H1 (cell line): ENCODE data around the gene CHRNA5. TPM values are rescaled to one million over a fixed set of nuclear protein-coding genes. Genes with fewer than 3 reads are reported as not detected.

ENCODE experiments used
- CTCF ChIA-PET: fragments of 300-600 bp; sonication (Branson Sonifier 250); formaldehyde crosslinking; loops from one replicate; lab custom pipeline; 2021; ENCODE audit not compliant: partially characterized antibody; lab: Charles Lee
- POLR2A ChIA-PET: fragments of 300-600 bp; sonication (Branson Sonifier 250); formaldehyde crosslinking; loops from one replicate; lab custom pipeline; 2021; ENCODE audit warnings: inconsistent platforms; ENCODE audit not compliant: partially characterized antibody; lab: Charles Lee
- DNase-seq, 2 experiments: peaks; one replicate each; pipeline versions ENCODE4 v3.0.0 to v3.0.0-alpha.2; 2010 to 2022; ENCODE audit warnings: low spot score in 2 of 2, low read depth in 1 of 2, mixed read lengths in 1 of 2
- FAIRE-seq: peaks from 2 replicates; lab custom pipeline; 2011; peaks lifted over from hg19 to GRCh38; lab: Jason Lieb, UNC
- H2AFZ ChIP-seq: 2 replicates; pipeline ENCODE4 v1.8.1; 2012; ENCODE audit warnings: low read length, inconsistent platforms
- H2AK5ac ChIP-seq: 2 replicates; pipeline ENCODE4 v1.6.1; 2013; ENCODE audit warnings: low read depth, low read length
- H2BK120ac ChIP-seq: replicated peaks from 2 replicates; pipeline ENCODE3; 2013; ENCODE audit warnings: low read depth, low read length, inconsistent platforms
- H2BK12ac ChIP-seq: 2 replicates; pipeline ENCODE4 v1.6.1; 2013; ENCODE audit warnings: low read depth, low read length
- H2BK15ac ChIP-seq: 2 replicates; pipeline ENCODE4 v1.6.1; 2013; ENCODE audit warnings: low read length
- H2BK20ac ChIP-seq: 2 replicates; pipeline ENCODE4 v1.6.1; 2013; ENCODE audit warnings: low read length
- H2BK5ac ChIP-seq: 2 replicates; pipeline ENCODE4 v1.6.1; 2013; ENCODE audit warnings: low read depth, low read length
- H3K14ac ChIP-seq: 2 replicates; pipeline ENCODE4 v1.6.1; 2013; ENCODE audit warnings: inconsistent platforms; ENCODE audit not compliant: insufficient read length
- H3K18ac ChIP-seq: 2 replicates; pipeline ENCODE4 v1.6.1; 2013; ENCODE audit warnings: low read length; ENCODE audit errors: extremely low read depth
- H3K23ac ChIP-seq: 2 replicates; pipeline ENCODE4 v1.6.1; 2013; ENCODE audit warnings: inconsistent platforms; ENCODE audit not compliant: insufficient read length
- H3K23me2 ChIP-seq: 2 replicates; pipeline ENCODE4 v1.6.1; 2013; ENCODE audit warnings: low read depth, low read length
- H3K27ac ChIP-seq: 2 replicates; pipeline ENCODE4 v1.6.1; 2011; ENCODE audit warnings: low read depth, low read length, inconsistent platforms
- H3K27me3 ChIP-seq, 4 experiments: replicated peaks in 1 of 4; 1 replicate in 1 of 4; 2 replicates in 3 of 4; pipeline versions ENCODE4 v1.6.1 to v1.8.1; 2011 to 2013; ENCODE audit warnings: low read length in 3 of 4, mild to moderate bottlenecking in 3 of 4, inconsistent platforms in 2 of 4, mixed read lengths in 2 of 4, moderate library complexity in 1 of 4; ENCODE audit not compliant: control insufficient read depth in 3 of 4, insufficient read depth in 3 of 4; ENCODE audit errors: extremely low read depth in 1 of 4
- H3K36me3 ChIP-seq, 4 experiments: 2 replicates each; pipeline versions ENCODE4 v1.6.1 to v1.8.1; 2011 to 2013; ENCODE audit warnings: mild to moderate bottlenecking in 4 of 4, low read length in 3 of 4, moderate library complexity in 2 of 4, control low read depth in 1 of 4, inconsistent platforms in 1 of 4; ENCODE audit not compliant: insufficient read depth in 4 of 4, control insufficient read depth in 2 of 4
- H3K4ac ChIP-seq: replicated peaks from 2 replicates; pipeline ENCODE3; 2013; ENCODE audit warnings: low read length, low read depth, mixed read lengths, inconsistent platforms; ENCODE audit not compliant: insufficient read length
- H3K4me1 ChIP-seq, 4 experiments: replicated peaks in 1 of 4; 1 replicate in 1 of 4; 2 replicates in 3 of 4; pipeline versions ENCODE4 v1.6.1 to v1.8.1; 2011 to 2013; ENCODE audit warnings: low read length in 3 of 4, inconsistent platforms in 2 of 4, mixed read lengths in 1 of 4; ENCODE audit not compliant: insufficient read depth in 4 of 4, control insufficient read depth in 3 of 4
- H3K4me2 ChIP-seq, 2 experiments: 2 replicates each; pipeline versions ENCODE4 v1.6.1 to v1.8.1; 2011 to 2013; ENCODE audit warnings: low read depth in 2 of 2, low read length in 2 of 2, control low read depth in 1 of 2, inconsistent platforms in 1 of 2, mild to moderate bottlenecking in 1 of 2; ENCODE audit not compliant: insufficient read depth in 1 of 2
- H3K4me3 ChIP-seq, 4 experiments: fragments of 200-600, 300-600 bp in 1 of 4; sonication (generic), shearing (Covaris generic), sonication (Bioruptor Twin) in 1 of 4; 2 replicates each; pipeline versions ENCODE4 v1.5.1 to v1.8.1; 2011 to 2016; ENCODE audit warnings: low read length in 4 of 4, low read depth in 3 of 4, control low read depth in 2 of 4, inconsistent platforms in 2 of 4, mild to moderate bottlenecking in 2 of 4, mixed read lengths in 1 of 4, moderate library complexity in 1 of 4; ENCODE audit not compliant: insufficient read depth in 2 of 4; ENCODE audit errors: extremely low read depth in 1 of 4
- H3K56ac ChIP-seq: replicated peaks from 2 replicates; pipeline ENCODE3; 2013; ENCODE audit warnings: low read depth, mild to moderate bottlenecking, mixed read lengths, low read length, inconsistent platforms; ENCODE audit not compliant: insufficient read length
- H3K79me1 ChIP-seq: 2 replicates; pipeline ENCODE4 v1.6.1; 2013; ENCODE audit warnings: low read depth, low read length, control low read depth
- H3K79me2 ChIP-seq, 2 experiments: 2 replicates each; pipeline versions ENCODE4 v1.6.1 to v1.8.1; 2012 to 2013; ENCODE audit warnings: low read length in 2 of 2, mild to moderate bottlenecking in 2 of 2, inconsistent platforms in 1 of 2; ENCODE audit not compliant: insufficient read depth in 2 of 2, control insufficient read depth in 1 of 2
- H3K9ac ChIP-seq, 4 experiments: replicated peaks in 1 of 4; 1 replicate in 1 of 4; 2 replicates in 3 of 4; pipeline versions ENCODE4 v1.6.1 to v1.8.1; 2011 to 2013; ENCODE audit warnings: low read depth in 3 of 4, low read length in 3 of 4, control low read depth in 2 of 4, mild to moderate bottlenecking in 2 of 4, moderate library complexity in 2 of 4, inconsistent platforms in 1 of 4; ENCODE audit errors: extremely low read depth in 1 of 4
- H3K9me3 ChIP-seq, 2 experiments: 2 replicates each; pipeline versions ENCODE4 v1.6.1 to v1.8.1; 2012 to 2013; ENCODE audit warnings: mild to moderate bottlenecking in 2 of 2, moderate library complexity in 2 of 2, control low read depth in 1 of 2, inconsistent platforms in 1 of 2, low read depth in 1 of 2, low read length in 1 of 2, mixed read lengths in 1 of 2; ENCODE audit not compliant: insufficient read depth in 2 of 2
- H4K20me1 ChIP-seq, 2 experiments: replicated peaks in 1 of 2; 2 replicates each; pipeline versions ENCODE3 to v1.8.1; 2011 to 2013; ENCODE audit warnings: inconsistent platforms in 2 of 2, low read length in 2 of 2, mild to moderate bottlenecking in 1 of 2; ENCODE audit not compliant: insufficient read depth in 2 of 2, control insufficient read depth in 1 of 2
- H4K5ac ChIP-seq: 2 replicates; pipeline ENCODE4 v1.6.1; 2013; ENCODE audit warnings: low read length, low read depth, mixed read lengths, inconsistent platforms; ENCODE audit not compliant: insufficient read length
- H4K8ac ChIP-seq: 2 replicates; pipeline ENCODE4 v1.8.0; 2013; ENCODE audit warnings: mild to moderate bottlenecking, moderate library complexity, low read length, inconsistent platforms; ENCODE audit not compliant: insufficient read depth; ENCODE audit errors: extremely low read depth
- H4K91ac ChIP-seq: replicated peaks from 2 replicates; pipeline ENCODE3; 2013; ENCODE audit warnings: low read length, mixed read lengths, inconsistent platforms; ENCODE audit not compliant: insufficient read length
- BRCA1 ChIP-seq: IDR thresholded peaks from 2 replicates; pipeline ENCODE4 v1.6.1; 2012; ENCODE audit warnings: low read depth, low read length, improper control_type of control experiment
- EGR1 ChIP-seq: IDR thresholded peaks from 2 replicates; pipeline ENCODE4 v1.6.1; 2011; ENCODE audit warnings: low read depth, low read length, borderline replicate concordance
- FOSL1 ChIP-seq: IDR thresholded peaks from 2 replicates; pipeline ENCODE4 v1.6.1; 2011; ENCODE audit warnings: mild to moderate bottlenecking, low read depth, low read length, moderate library complexity; ENCODE audit not compliant: insufficient read depth
- GABPA ChIP-seq: IDR thresholded peaks from 2 replicates; pipeline ENCODE4 v1.6.1; 2011; ENCODE audit warnings: mild to moderate bottlenecking, low read length, moderate library complexity, borderline replicate concordance; ENCODE audit not compliant: insufficient read depth
- HDAC2 ChIP-seq, 2 experiments: fragments of 300-600 bp in 1 of 2; sonication (generic) in 1 of 2; IDR thresholded peaks; 2 replicates each; pipeline ENCODE4 v1.6.1; 2011 to 2012; ENCODE audit warnings: low read depth in 2 of 2, low read length in 2 of 2, mild to moderate bottlenecking in 2 of 2, moderate library complexity in 2 of 2, borderline replicate concordance in 1 of 2, inconsistent platforms in 1 of 2
- JUN ChIP-seq: IDR thresholded peaks from 2 replicates; pipeline ENCODE4 v1.6.1; 2011; ENCODE audit warnings: low read depth, mild to moderate bottlenecking, improper control_type of control experiment, low read length
- POLR2AphosphoS5 ChIP-seq: IDR thresholded peaks from 2 replicates; pipeline ENCODE4 v1.6.1; 2011; ENCODE audit warnings: low read depth, low read length
- RNF2 ChIP-seq: fragments of 200-900, 300-1000 bp; sonication (generic); IDR thresholded peaks from 2 replicates; pipeline ENCODE4 v1.7.1; 2016; ENCODE audit warnings: borderline replicate concordance, low read depth, mild to moderate bottlenecking, antibody characterized with exemption, low read length; ENCODE audit not compliant: poor library complexity, severe bottlenecking; ENCODE audit errors: missing control alignments
- SAP30 ChIP-seq: fragments of 300-600 bp; sonication (generic); IDR thresholded peaks from 2 replicates; pipeline ENCODE4 v1.7.1; 2012; ENCODE audit warnings: low read length, moderate library complexity, mild to moderate bottlenecking, inconsistent platforms; ENCODE audit not compliant: insufficient read depth, insufficient replicate concordance
- SP2 ChIP-seq: IDR thresholded peaks from 2 replicates; pipeline ENCODE4 v1.6.1; 2012; ENCODE audit warnings: mild to moderate bottlenecking, low read length, inconsistent platforms
- WGBS, 2 experiments: shearing (Covaris generic) in 1 of 2; methylation state at CpG; one replicate each; pipeline versions ENCODE4 v1.1.6 to v1.1.7; 2013 to 2015; ENCODE audit warnings: low lambda C conversion rate in 2 of 2, mixed read lengths in 2 of 2, inconsistent platforms in 1 of 2, low coverage in 1 of 2, missing lambda C conversion rate in 1 of 2; ENCODE audit not compliant: insufficient replicate concordance in 2 of 2, insufficient coverage in 1 of 2, insufficient read length in 1 of 2; ENCODE audit errors: extremely low coverage in 1 of 2, missing lambda C conversion rate in 1 of 2; 5-methylcytosine and 5-hydroxymethylcytosine counted together
- polyA plus RNA-seq, 7 experiments: library from polyadenylated mRNA; depleted of rRNA in 3 of 7; stranded (reverse) in 5 of 7; unstranded in 2 of 7; fragments of >200 nt in 5 of 7; fragments of 200-250 nt in 2 of 7; gene quantifications; 1 replicate in 5 of 7; 2 replicates in 1 of 7; 4 replicates in 1 of 7; pipeline versions ENCODE4 v1.2.1 to v1.2.3, GENCODE V29; 2011 to 2013; ENCODE audit warnings: missing spikeins in 2 of 7, mixed read lengths in 2 of 7
- total RNA-seq: library from RNA; stranded (reverse); fragmentation: NEBNext Ultra II Directional; extraction: Animal tissue kit (Norgen Biotek cat#: 25700); gene quantifications from 2 replicates; pipeline ENCODE4 v1.2.1, GENCODE V29; 2021

CHRNA5 gene
- total and polyA plus RNA-seq, 2 of the 8 experiments (the other 6 are each of a cell fraction or from before 2014, with no cell fraction given) = 13.5 to 31.4 TPM

GRCh38 chr15:78597583-78597982 is 32.3 kb downstream of the CHRNA5 start:
- no peak overlapping the region for H2AK5ac ChIP-seq
- no peak overlapping the region for H3K4me2 ChIP-seq
- no peaks in the 10 kb centered on the region for H3K23me2 ChIP-seq
- no peak overlapping the region for H2BK20ac ChIP-seq
- no peak overlapping the region for H3K4me3 ChIP-seq
- no peak overlapping the region for H3K18ac ChIP-seq
- no peak overlapping the region for H2BK120ac ChIP-seq
- H3K27ac ChIP-seq = no peak overlapping the region
- H3K56ac ChIP-seq = no peak overlapping the region
- no peak overlapping the region for H3K14ac ChIP-seq
- H4K91ac ChIP-seq = no peak overlapping the region
- POLR2A ChIA-PET = no interaction called here
- DNase-seq (no peak), FAIRE-seq (no peak)
- H3K23ac ChIP-seq = no peak overlapping the region
- no peaks in the 10 kb centered on the region for H3K9me3 ChIP-seq
- no peaks in the 10 kb centered on the region for H3K4me1 ChIP-seq
- H4K8ac ChIP-seq = no peak overlapping the region
- H2BK15ac ChIP-seq = no peak overlapping the region
- no peaks in the 10 kb centered on the region for H3K79me1 ChIP-seq
- peaks cover 0 to 12% (median 2%) of the 10 kb centered on the region in 4 experiments; a peak in 3 of 8 replicates for H3K36me3 ChIP-seq
- 89% methylated on average over 1 of the region's 1 CpG; no CpG with 5 or more reads in 1 of the 2 experiments for WGBS, 2 experiments
- TF ChIP-seq SP2 (no peak), SAP30 (no peak), FOSL1 (no peak), EGR1 (no peak), JUN (no peak), BRCA1 (no peak), GABPA (no peak), POLR2AphosphoS5 (no peak), RNF2 (no peak), HDAC2 (IDR thresholded peaks at IDR 0.05; ENCODE audit: borderline replicate concordance in 1 of 2, low read depth in 2 of 2, low read length in 2 of 2) (no peak)
- H2BK5ac ChIP-seq = no peak overlapping the region
- H4K20me1 ChIP-seq = no peaks in the 10 kb centered on the region
- H3K79me2 ChIP-seq = no peaks in the 10 kb centered on the region
- no peak overlapping the region for H2AFZ ChIP-seq
- CTCF ChIA-PET = interaction anchor here (1.0 to 1.9 kb wide), 3 partner anchors 21 to 153 kb away, joined by 3 to 5 read pairs (median 3); no protein-coding TSS in a partner anchor
- no peaks in the 10 kb centered on the region for H3K27me3 ChIP-seq
- no peak overlapping the region for H4K5ac ChIP-seq
- H3K9ac ChIP-seq = no peak overlapping the region
- no peak overlapping the region for H2BK12ac ChIP-seq
- no peak overlapping the region for H3K4ac ChIP-seq
